Aorta (tissue), 5 donors: Measurements from ENCODE around the gene TNIK. TPM values are rescaled to one million over a fixed set of nuclear protein-coding genes. Genes with fewer than 3 reads are reported as not detected.

Experiments
- ATAC-seq: fragments of 200-7000 bp; cut with Tn5 transposase; one replicate; pipeline ENCODE4 v1.9.1; 2022; ENCODE audit warnings: moderate library complexity; ENCODE audit not compliant: low FRiP score
- DNase-seq, 2 donors: peaks; one replicate each; pipeline ENCODE4 v3.0.0-alpha.2; 2020
- H3K27ac ChIP-seq, 2 donors: one replicate each; pipeline ENCODE4 v1.5.1; 2013; ENCODE audit warnings: low read length in 2 of 2, mild to moderate bottlenecking in 2 of 2, moderate library complexity in 2 of 2, control low read depth in 1 of 2, inconsistent platforms in 1 of 2, low read depth in 1 of 2
- H3K27me3 ChIP-seq, 2 donors: one replicate each; pipeline ENCODE4 v1.6.1; 2013; ENCODE audit warnings: control low read depth in 1 of 2, low read length in 1 of 2, mild to moderate bottlenecking in 1 of 2, moderate library complexity in 1 of 2; ENCODE audit not compliant: insufficient read depth in 2 of 2, control insufficient read depth in 1 of 2
- H3K36me3 ChIP-seq, 2 donors: one replicate each; pipeline ENCODE4 v1.6.1; 2013; ENCODE audit warnings: control low read depth in 1 of 2, low read length in 1 of 2, mild to moderate bottlenecking in 1 of 2; ENCODE audit not compliant: insufficient read depth in 2 of 2, control insufficient read depth in 1 of 2
- H3K4me1 ChIP-seq, 2 donors: one replicate each; pipeline ENCODE4 v1.6.1; 2013; ENCODE audit warnings: low read length in 2 of 2, control low read depth in 1 of 2, mild to moderate bottlenecking in 1 of 2, moderate library complexity in 1 of 2; ENCODE audit not compliant: insufficient read depth in 2 of 2, control insufficient read depth in 1 of 2
- H3K4me3 ChIP-seq, 2 donors: one replicate each; pipeline ENCODE4 v1.5.1; 2013; ENCODE audit warnings: low read length in 2 of 2, control low read depth in 1 of 2, mild to moderate bottlenecking in 1 of 2
- H3K9me3 ChIP-seq: one replicate; pipeline ENCODE4 v1.6.1; 2013; ENCODE audit warnings: mild to moderate bottlenecking, low read length; ENCODE audit not compliant: control insufficient read depth
- WGBS, 2 donors: extraction: QIAGEN DNeasy Blood & Tissue Kit; methylation state at CpG; one replicate each; pipeline ENCODE4 v1.1.7; 2013; 5-methylcytosine and 5-hydroxymethylcytosine counted together
- intact Hi-C, 2 donors: fragments of 100-400 bp; cut with DNase I; formaldehyde crosslinking; loops; one replicate each; pipeline versions ENCODE4 v1.14.2 to v1.15.0; 2022
- polyA plus RNA-seq, 2 donors: library from polyadenylated mRNA; stranded (reverse); fragments of 200-250 nt; gene quantifications; one replicate each; pipeline ENCODE4 v1.2.3, GENCODE V29; 2013
- total RNA-seq, 2 donors: library from RNA; stranded (reverse); fragmentation: NEBNext Ultra II Directional; extraction: Animal tissue kit (Norgen Biotek cat#: 25700); gene quantifications; one replicate each; pipeline ENCODE4 v1.2.1, GENCODE V29; 2021
- donor health status: healthy with polysubstance abuse.
- donor health status: Bipolar disorder and iron deficiency.
- donor health status: DM: no; HTN: no; CAD: no.
- donor health status: DM: no; HTN: no; CAD: no.
- donor health status: DM: yes; HTN: yes; CAD: no.

Gene TNIK
- total and polyA plus RNA-seq, 4 donors: 4.7 to 14.6 (median 8.8) TPM

DNA sequence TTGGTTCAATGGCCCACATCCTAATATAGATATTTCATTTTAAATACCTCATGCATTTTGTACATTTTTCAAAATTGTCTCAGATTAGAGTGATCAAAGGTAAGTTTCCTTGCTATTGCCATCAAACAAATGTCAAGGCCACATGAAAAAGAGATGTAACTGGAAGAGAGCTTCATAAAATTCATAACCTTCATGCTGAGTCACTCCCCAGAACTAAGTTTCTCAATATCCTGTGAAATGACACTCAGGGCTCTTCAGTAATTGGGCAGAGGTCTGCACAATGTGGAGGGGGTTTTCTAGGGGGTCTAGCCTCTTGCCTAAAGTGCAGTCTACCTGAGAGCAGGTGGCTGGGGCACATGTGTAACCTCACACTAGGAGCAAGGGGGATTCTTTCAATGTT, 281.5 kb downstream of the TNIK start:
- intact Hi-C loops: no loop called here
- no peaks in the 10 kb centered on the region for H3K9me3 ChIP-seq

DNA sequence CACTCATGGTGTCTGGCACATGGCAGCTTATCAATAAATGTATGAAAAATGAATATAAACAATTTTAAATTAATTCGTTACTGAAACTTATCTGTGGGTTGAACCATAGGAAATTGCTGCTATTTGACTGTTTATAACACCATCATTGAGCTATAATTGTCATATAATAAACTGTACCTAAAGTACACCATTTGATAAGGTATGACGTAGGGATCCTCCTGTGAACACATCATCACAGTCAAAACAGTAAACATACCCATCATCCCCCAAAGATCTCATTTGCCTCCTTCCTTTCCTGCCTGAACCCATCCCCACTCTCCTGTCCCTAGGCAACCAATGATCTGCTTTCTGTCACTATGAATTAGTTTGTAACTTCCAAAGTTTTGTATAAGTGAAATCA, 282.7 kb downstream of the TNIK start:
- no peak overlapping the region for H3K27ac ChIP-seq
- no peaks in the 10 kb centered on the region for H3K9me3 ChIP-seq
- 95 to 96% methylated on average over 2 of the region's 2 CpGs for WGBS, 2 donors
- no peaks in the 10 kb centered on the region for H3K4me1 ChIP-seq
- ATAC-seq (no peak), DNase-seq (no peak)
- H3K27me3 ChIP-seq: no peaks in the 10 kb centered on the region
- intact Hi-C loops: no loop called here
- H3K36me3 ChIP-seq: no peaks in the 10 kb centered on the region
- no peak overlapping the region for H3K4me3 ChIP-seq

More for the DNA sequence above, 281.5 kb downstream of the TNIK start:
- ATAC-seq: no peak
- H3K36me3 ChIP-seq: no peaks in the 10 kb centered on the region
- H3K27ac ChIP-seq: no peak overlapping the region
- no peaks in the 10 kb centered on the region for H3K4me1 ChIP-seq
- DNase-seq: no peak
- H3K27me3 ChIP-seq: no peaks in the 10 kb centered on the region
- H3K4me3 ChIP-seq: no peak overlapping the region

DNA sequence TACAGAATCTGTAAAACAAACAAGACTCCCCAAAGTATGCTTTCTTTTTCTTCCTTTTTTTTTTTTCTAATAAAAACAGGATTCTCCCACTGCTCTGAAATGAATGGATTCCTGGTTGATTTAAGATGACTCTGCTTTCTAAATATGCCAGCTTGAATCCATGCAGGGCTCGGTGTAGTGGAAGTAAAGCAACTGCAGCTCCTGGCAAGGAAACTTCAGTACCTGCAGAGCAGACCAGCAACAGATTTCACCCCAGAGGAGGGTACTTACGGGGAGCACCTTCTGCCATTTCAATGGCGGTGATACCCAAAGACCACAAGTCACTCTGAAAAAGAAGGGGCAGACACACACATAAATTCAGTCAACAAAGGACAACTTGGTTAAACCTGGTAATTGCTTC, 283.1 kb downstream of the TNIK start:
- Histone ChIP-seq H3K4me1 (no peaks in the 10 kb centered on the region), H3K9me3 (no peaks in the 10 kb centered on the region), H3K27ac (no peak overlapping the region), H3K27me3 (no peaks in the 10 kb centered on the region), H3K4me3 (no peak overlapping the region), H3K36me3 (no peaks in the 10 kb centered on the region)
- 88 to 91% methylated on average over 3 of the region's 3 CpGs for WGBS, 2 donors
- intact Hi-C loops: no loop called here
- ATAC-seq (no peak), DNase-seq (no peak)

DNA sequence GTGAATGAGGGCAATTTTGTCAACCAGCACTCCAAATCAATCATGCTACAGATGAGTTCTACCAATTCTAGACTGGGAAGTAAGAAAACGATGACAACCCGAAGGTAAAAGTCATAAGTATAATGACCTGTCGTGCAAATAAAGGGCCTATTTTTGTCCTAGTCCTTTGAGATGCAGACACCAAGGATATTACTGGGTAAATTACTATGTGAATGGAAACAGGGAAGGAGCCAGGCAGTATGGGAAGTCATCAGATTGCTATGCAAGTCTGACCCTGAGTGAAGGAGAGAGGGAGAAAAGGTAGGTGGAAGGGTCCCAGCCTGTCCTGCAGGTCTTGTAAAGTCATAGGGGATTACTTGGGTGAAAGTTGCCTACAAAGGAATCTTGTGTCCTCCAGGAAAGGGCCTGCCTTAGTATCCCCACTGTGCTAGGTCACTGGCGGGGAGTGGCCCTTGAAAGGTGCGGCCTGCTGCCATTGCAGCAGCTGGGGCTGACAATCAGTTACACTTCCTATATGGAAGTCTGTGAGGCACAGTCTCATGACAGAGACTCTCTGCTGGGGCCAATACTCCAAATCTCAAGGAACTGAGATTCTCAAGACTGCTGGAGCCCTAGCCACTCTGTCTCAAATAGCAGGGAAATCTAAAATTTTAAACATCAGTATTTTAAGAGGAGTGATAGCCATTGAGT, 283.8 kb downstream of the TNIK start:
- Histone ChIP-seq H3K36me3 (no peaks in the 10 kb centered on the region), H3K9me3 (no peaks in the 10 kb centered on the region), H3K4me3 (no peak overlapping the region), H3K4me1 (no peaks in the 10 kb centered on the region), H3K27me3 (no peaks in the 10 kb centered on the region), H3K27ac (peak overlapping the region in 1 of 2 donors; percentile 11)
- 69 to 73% methylated on average over 5 of the region's 5 CpGs for WGBS, 2 donors
- no peak for ATAC-seq
- intact Hi-C loops: no loop called here
- no peak for DNase-seq

DNA sequence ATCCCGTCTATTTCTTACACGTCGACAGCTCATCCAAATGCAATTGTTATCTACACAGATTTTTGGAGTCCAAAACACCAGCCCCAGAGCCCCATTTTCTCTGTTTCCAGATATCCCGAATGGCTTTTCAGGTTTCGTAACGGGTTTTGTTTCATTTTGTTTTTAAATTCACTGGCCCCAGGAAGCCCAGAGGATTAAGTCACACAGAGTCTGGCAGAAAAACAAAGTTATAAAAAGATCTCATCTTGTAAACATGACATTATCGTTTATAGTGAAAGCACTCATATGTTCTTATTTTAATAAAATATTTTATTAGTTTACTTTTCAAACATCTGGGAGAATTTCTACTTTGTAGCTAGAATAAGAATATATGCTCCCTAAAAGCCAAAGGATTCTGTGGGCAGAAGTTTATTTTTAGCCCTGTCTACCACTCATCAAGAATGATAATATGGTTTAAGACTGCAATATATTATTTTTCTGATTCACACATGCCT, 284.4 kb downstream of the TNIK start:
- ATAC-seq (no peak), DNase-seq (no peak)
- Histone ChIP-seq H3K27me3 (no peaks in the 10 kb centered on the region), H3K36me3 (no peaks in the 10 kb centered on the region), H3K4me3 (peak overlapping the region; percentile 26 to 72), H3K27ac (peak overlapping the region in 1 of 2 donors; percentile 18), H3K9me3 (no peaks in the 10 kb centered on the region), H3K4me1 (no peaks in the 10 kb centered on the region)
- 11 to 13% methylated on average over 7 of the region's 7 CpGs for WGBS, 2 donors
- intact Hi-C loops: no loop called here

DNA sequence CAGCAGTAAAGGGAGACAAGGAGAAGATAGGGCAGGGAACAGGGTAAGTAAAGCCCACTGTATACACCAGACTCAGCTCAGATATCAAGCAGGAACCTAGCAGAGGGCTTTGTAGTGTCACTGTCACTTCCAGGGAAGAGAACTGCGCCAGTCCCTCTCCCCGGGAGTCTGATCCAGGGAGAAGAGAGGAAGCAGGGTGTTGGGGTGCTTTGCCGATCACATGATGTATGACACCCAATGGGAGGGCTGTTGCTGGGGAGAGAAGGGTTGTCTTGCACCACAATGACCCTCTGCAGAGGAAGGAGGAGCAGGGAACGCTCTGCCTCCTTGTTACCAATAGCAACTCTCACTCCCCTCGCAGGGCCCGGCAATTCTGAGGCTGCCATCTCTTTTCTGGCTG, 286.5 kb downstream of the TNIK start:
- intact Hi-C loops: no loop called here
- ATAC-seq (peak; percentile 34), DNase-seq (peak in 1 of 2 donors; percentile 76)
- Histone ChIP-seq H3K27me3 (no peaks in the 10 kb centered on the region), H3K27ac (no peak overlapping the region), H3K4me1 (no peaks in the 10 kb centered on the region), H3K36me3 (no peaks in the 10 kb centered on the region), H3K4me3 (no peak overlapping the region), H3K9me3 (no peaks in the 10 kb centered on the region)
- 90 to 93% methylated on average over 6 of the region's 6 CpGs for WGBS, 2 donors

DNA sequence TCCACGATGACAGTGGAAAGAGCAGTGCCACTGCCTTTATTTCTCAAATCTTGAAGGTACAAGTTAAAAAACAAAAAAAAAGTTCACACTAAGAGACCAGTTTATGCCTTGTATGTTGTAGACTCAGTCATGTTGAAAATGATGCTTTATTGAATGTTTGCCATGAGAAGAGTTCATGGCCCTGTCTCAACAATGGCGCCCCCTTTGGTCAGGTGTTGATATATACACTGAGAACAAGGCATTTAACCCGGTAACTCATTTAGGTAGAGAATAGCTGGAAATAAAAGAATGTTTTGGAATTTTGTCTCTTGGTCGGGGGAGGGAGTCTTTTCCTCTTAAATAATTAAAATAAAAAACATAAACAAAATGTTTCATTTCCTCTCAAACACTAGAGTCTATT, 288.1 kb downstream of the TNIK start:
- intact Hi-C loops: no loop called here
- Histone ChIP-seq H3K36me3 (no peaks in the 10 kb centered on the region), H3K4me3 (no peak overlapping the region), H3K27me3 (no peaks in the 10 kb centered on the region), H3K9me3 (no peaks in the 10 kb centered on the region), H3K27ac (no peak overlapping the region), H3K4me1 (no peaks in the 10 kb centered on the region)
- DNase-seq (no peak), ATAC-seq (no peak)
- 84 to 86% methylated on average over 4 of the region's 4 CpGs for WGBS, 2 donors

DNA sequence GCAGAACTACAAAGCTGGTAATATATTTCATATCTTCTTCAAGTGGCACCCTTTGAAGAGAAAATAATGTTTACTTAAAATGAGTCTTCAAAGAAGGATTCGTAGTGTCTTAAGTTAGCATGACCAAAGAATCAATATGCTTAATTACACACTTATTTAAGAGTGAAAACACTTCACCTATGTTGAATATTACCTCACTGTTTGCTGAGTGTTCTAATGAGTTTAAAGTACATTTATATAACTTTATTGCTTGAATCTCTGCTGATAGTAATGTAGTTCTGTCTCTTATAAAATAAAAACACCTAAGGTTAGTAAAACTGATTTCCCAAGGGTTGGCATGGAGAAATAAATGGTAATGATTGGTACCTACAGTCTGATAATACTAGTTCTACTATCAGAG, 290.3 kb downstream of the TNIK start:
- Histone ChIP-seq H3K36me3 (no peaks in the 10 kb centered on the region), H3K4me3 (no peak overlapping the region), H3K27ac (no peak overlapping the region), H3K27me3 (no peaks in the 10 kb centered on the region), H3K9me3 (no peaks in the 10 kb centered on the region), H3K4me1 (no peaks in the 10 kb centered on the region)
- WGBS, 2 donors: 91 to 98% methylated on average over 1 of the region's 1 CpG
- DNase-seq (no peak), ATAC-seq (no peak)
- intact Hi-C loops: loop anchor here in 1 of 2 donors (5.0 kb wide), 1 partner anchor 397 kb away; no protein-coding TSS in a partner anchor

DNA sequence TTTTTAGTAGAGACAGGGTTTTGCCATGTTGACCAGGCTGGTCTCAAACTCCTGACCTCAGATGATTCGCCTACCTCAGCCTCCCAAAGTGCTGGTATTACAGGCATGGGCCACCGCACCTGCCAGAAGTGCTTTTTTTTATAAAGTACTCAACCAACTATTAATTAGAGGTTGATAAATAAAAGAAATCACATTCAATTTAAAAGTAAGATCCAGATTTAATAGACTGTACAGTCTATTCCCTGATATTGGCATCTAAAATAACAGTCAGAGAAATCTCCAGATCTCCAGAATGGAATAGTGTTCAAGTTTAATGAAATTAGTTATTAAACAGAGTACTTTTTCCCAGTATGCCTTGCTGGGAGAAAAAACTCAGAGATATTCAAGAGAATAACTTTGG, 290.8 kb downstream of the TNIK start:
- 50 to 77% methylated on average over 2 of the region's 2 CpGs for WGBS, 2 donors
- H3K9me3 ChIP-seq: no peaks in the 10 kb centered on the region
- ATAC-seq: no peak
- no peak overlapping the region for H3K4me3 ChIP-seq
- H3K27me3 ChIP-seq: no peaks in the 10 kb centered on the region
- H3K4me1 ChIP-seq: no peaks in the 10 kb centered on the region
- H3K27ac ChIP-seq: no peak overlapping the region
- intact Hi-C loops: loop anchor here in 1 of 2 donors (5.0 kb wide), 1 partner anchor 398 kb away; no protein-coding TSS in a partner anchor
- no peaks in the 10 kb centered on the region for H3K36me3 ChIP-seq
- no peak for DNase-seq
